H9 (cell line): Measurements from ENCODE around the gene PCDHGB4. TPM values are rescaled to one million over a fixed set of nuclear protein-coding genes. Genes with fewer than 3 reads are reported as not detected.

Experiments used
- DNase-seq: peaks from one replicate; pipeline ENCODE4 v3.0.0-alpha.2; 2017
- H2AFZ ChIP-seq: one replicate; pipeline ENCODE4 v1.6.1; 2013; ENCODE audit warnings: mild to moderate bottlenecking, low read length, control low read depth, moderate library complexity
- H2AK5ac ChIP-seq: 2 replicates; pipeline ENCODE4 v1.6.1; 2013; ENCODE audit warnings: low read length, control low read depth, mixed read lengths; ENCODE audit not compliant: insufficient read length
- H2BK120ac ChIP-seq: one replicate; pipeline ENCODE4 v1.6.1; 2013; ENCODE audit warnings: low read depth, mild to moderate bottlenecking, low read length, control low read depth, inconsistent platforms; ENCODE audit not compliant: poor library complexity, severe bottlenecking
- H2BK12ac ChIP-seq: 2 replicates; pipeline ENCODE4 v1.6.1; 2013; ENCODE audit warnings: low read length, control low read depth, mixed read lengths, low read depth; ENCODE audit not compliant: insufficient read length
- H2BK15ac ChIP-seq: 2 replicates; pipeline ENCODE4 v1.6.1; 2013; ENCODE audit warnings: low read depth, low read length, control low read depth
- H2BK20ac ChIP-seq: one replicate; pipeline ENCODE4 v1.6.1; 2013; ENCODE audit warnings: low read depth, mild to moderate bottlenecking, low read length, control low read depth, inconsistent platforms; ENCODE audit not compliant: poor library complexity, severe bottlenecking
- H2BK5ac ChIP-seq: 2 replicates; pipeline ENCODE4 v1.6.1; 2013; ENCODE audit warnings: low read length, control low read depth, mixed read lengths; ENCODE audit not compliant: insufficient read length
- H3K14ac ChIP-seq: 2 replicates; pipeline ENCODE4 v1.6.1; 2013; ENCODE audit warnings: low read length, control low read depth; ENCODE audit not compliant: insufficient read depth
- H3K18ac ChIP-seq: 2 replicates; pipeline ENCODE4 v1.6.1; 2013; ENCODE audit warnings: low read depth, mild to moderate bottlenecking, mixed read lengths, low read length, control low read depth; ENCODE audit not compliant: insufficient read length
- H3K23ac ChIP-seq: 2 replicates; pipeline ENCODE4 v1.6.1; 2013; ENCODE audit warnings: low read length, control low read depth, mixed read lengths, low read depth; ENCODE audit not compliant: insufficient read length
- H3K23me2 ChIP-seq: 2 replicates; pipeline ENCODE4 v1.6.1; 2013; ENCODE audit warnings: low read depth, mild to moderate bottlenecking, mixed read lengths, low read length, control low read depth; ENCODE audit not compliant: insufficient read length, poor library complexity, severe bottlenecking
- H3K27ac ChIP-seq: 2 replicates; pipeline ENCODE4 v1.5.1; 2013; ENCODE audit warnings: low read length, control low read depth, mixed read lengths, low read depth; ENCODE audit not compliant: insufficient read length
- H3K27me3 ChIP-seq: 2 replicates; pipeline ENCODE4 v1.6.1; 2013; ENCODE audit warnings: low read length, control low read depth, inconsistent platforms; ENCODE audit not compliant: insufficient read depth
- H3K4ac ChIP-seq: 2 replicates; pipeline ENCODE4 v1.6.1; 2013; ENCODE audit warnings: low read depth, mild to moderate bottlenecking, control low read depth, inconsistent platforms, low read length, moderate library complexity
- H3K4me1 ChIP-seq: 2 replicates; pipeline ENCODE4 v1.6.1; 2013; ENCODE audit warnings: low read length, control low read depth, inconsistent platforms; ENCODE audit not compliant: insufficient read depth
- H3K4me2 ChIP-seq: 2 replicates; pipeline ENCODE4 v1.6.1; 2013; ENCODE audit warnings: low read length, control low read depth, mixed read lengths; ENCODE audit not compliant: insufficient read length, insufficient read depth
- H3K56ac ChIP-seq: 2 replicates; pipeline ENCODE4 v1.6.1; 2013; ENCODE audit warnings: low read depth, mild to moderate bottlenecking, mixed read lengths, low read length, control low read depth; ENCODE audit not compliant: insufficient read length
- H3K79me1 ChIP-seq: 2 replicates; pipeline ENCODE4 v1.6.1; 2013; ENCODE audit warnings: low read depth, mild to moderate bottlenecking, moderate library complexity, low read length, control low read depth, inconsistent platforms; ENCODE audit not compliant: insufficient read depth, poor library complexity, severe bottlenecking
- H3K79me2 ChIP-seq: 2 replicates; pipeline ENCODE4 v1.6.1; 2013; ENCODE audit warnings: low read length, control low read depth, inconsistent platforms; ENCODE audit not compliant: insufficient read depth
- H3K9ac ChIP-seq: 2 replicates; pipeline ENCODE4 v1.6.1; 2013; ENCODE audit warnings: low read length, control low read depth, mixed read lengths; ENCODE audit not compliant: insufficient read length; ENCODE audit errors: extremely low read depth
- H3K9me3 ChIP-seq: one replicate; pipeline ENCODE4 v1.6.1; 2013; ENCODE audit warnings: low read depth, low read length, inconsistent platforms; ENCODE audit not compliant: control insufficient read depth
- H3T11ph ChIP-seq: one replicate; pipeline ENCODE4 v1.6.1; 2013; ENCODE audit warnings: mild to moderate bottlenecking, low read length, control low read depth, inconsistent platforms
- H4K20me1 ChIP-seq: one replicate; pipeline ENCODE4 v1.6.1; 2013; ENCODE audit not compliant: control insufficient read depth, insufficient read length, insufficient read depth
- H4K5ac ChIP-seq: 2 replicates; pipeline ENCODE4 v1.6.1; 2013; ENCODE audit warnings: low read depth, mild to moderate bottlenecking, mixed read lengths, low read length, control low read depth; ENCODE audit not compliant: insufficient read length
- H4K8ac ChIP-seq: replicated peaks from 2 replicates; pipeline ENCODE4 v1.6.1; 2013; ENCODE audit warnings: low read length, control low read depth, mixed read lengths, low read depth; ENCODE audit not compliant: insufficient read length
- H4K91ac ChIP-seq: 2 replicates; pipeline ENCODE4 v1.6.1; 2013; ENCODE audit warnings: low read depth, mild to moderate bottlenecking, moderate library complexity, mixed read lengths, low read length, control low read depth; ENCODE audit not compliant: insufficient read length
- H3K27ac Mint-ChIP-seq, 3 experiments: 2 replicates in 2 of 3; 3 replicates in 1 of 3; pipeline ENCODE4 v1.8.0; 2020 to 2021; ENCODE audit warnings: mixed read lengths in 3 of 3, mild to moderate bottlenecking in 1 of 3, moderate library complexity in 1 of 3
- H3K27me3 Mint-ChIP-seq: 2 replicates; pipeline ENCODE4 v1.8.0; 2021; ENCODE audit warnings: low read depth, mild to moderate bottlenecking, moderate library complexity, mixed read lengths
- H3K36me3 Mint-ChIP-seq, 3 experiments: 2 replicates in 2 of 3; 3 replicates in 1 of 3; pipeline ENCODE4 v1.8.0; 2020 to 2021; ENCODE audit warnings: low read depth in 3 of 3, mixed read lengths in 3 of 3; ENCODE audit not compliant: insufficient read depth in 1 of 3
- H3K4me1 Mint-ChIP-seq, 2 experiments: 2 replicates each; pipeline ENCODE4 v1.8.0; 2020; ENCODE audit warnings: mixed read lengths in 2 of 2
- H3K4me3 Mint-ChIP-seq, 2 experiments: 2 replicates in 1 of 2; 3 replicates in 1 of 2; pipeline ENCODE4 v1.8.0; 2020 to 2021; ENCODE audit warnings: mild to moderate bottlenecking in 2 of 2, mixed read lengths in 2 of 2, moderate library complexity in 1 of 2
- H3K9me3 Mint-ChIP-seq, 2 experiments: 2 replicates in 1 of 2; 3 replicates in 1 of 2; pipeline ENCODE4 v1.8.0; 2020; ENCODE audit warnings: mild to moderate bottlenecking in 2 of 2, mixed read lengths in 2 of 2, moderate library complexity in 1 of 2
- WGBS: extraction: QIAGEN DNeasy Blood & Tissue Kit; methylation state at CpG from one replicate; pipeline ENCODE4 v1.1.7; 2013; ENCODE audit warnings: missing lambda C conversion rate, low lambda C conversion rate, mixed read lengths; ENCODE audit not compliant: insufficient read length; ENCODE audit errors: extremely low coverage; 5-methylcytosine and 5-hydroxymethylcytosine counted together
- total RNA-seq: library from RNA; stranded (reverse); gene quantifications from 2 replicates; pipeline ENCODE4 v1.2.1, GENCODE V29; 2021
- TF ChIP-seq, protein P1 (sequence below): fragments of 200-600 bp; sonication (generic); conservative IDR thresholded peaks from 3 replicates; pipeline ENCODE4 v1.8.0; 2021; ENCODE audit warnings: antibody characterized with exemption, mild to moderate bottlenecking

Gene PCDHGB4
- total RNA-seq, 1 experiment from 2014 or later = 4.2 TPM

DNA sequence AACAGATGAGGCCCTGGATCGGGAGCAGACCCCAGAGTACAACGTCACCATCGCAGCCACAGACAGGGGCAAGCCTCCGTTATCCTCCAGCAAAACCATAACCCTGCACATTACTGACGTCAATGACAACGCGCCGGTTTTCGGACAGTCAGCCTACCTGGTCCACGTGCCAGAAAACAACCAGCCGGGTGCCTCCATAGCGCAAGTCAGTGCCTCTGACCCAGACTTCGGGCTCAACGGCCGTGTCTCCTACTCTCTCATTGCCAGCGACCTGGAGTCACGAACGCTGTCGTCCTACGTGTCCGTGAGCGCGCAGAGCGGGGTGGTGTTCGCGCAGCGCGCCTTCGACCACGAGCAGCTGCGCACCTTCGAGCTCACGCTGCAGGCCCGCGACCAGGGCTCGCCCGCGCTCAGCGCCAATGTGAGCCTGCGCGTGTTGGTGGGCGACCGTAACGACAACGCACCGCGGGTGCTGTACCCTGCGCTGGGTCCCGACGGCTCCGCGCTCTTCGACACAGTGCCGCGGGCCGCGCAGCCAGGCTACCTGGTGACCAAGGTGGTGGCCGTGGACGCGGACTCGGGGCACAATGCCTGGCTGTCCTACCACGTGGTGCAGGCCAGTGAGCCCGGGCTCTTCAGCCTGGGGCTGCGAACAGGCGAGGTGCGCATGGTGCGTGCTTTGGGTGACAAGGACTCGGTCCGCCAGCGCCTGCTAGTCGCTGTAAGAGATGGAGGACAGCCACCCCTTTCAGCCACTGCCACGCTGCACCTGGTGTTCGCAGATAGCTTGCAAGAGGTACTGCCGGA, 31.8 kb downstream of the PCDHGB4 start:
- no peak overlapping the region for H3K9ac ChIP-seq
- no peak overlapping the region for H4K5ac ChIP-seq
- H3K4me1 Mint-ChIP-seq = peaks cover 4 to 13% of the 10 kb centered on the region in 2 experiments; a peak in 3 of 4 replicates
- H2BK12ac ChIP-seq = no peak overlapping the region
- no peak overlapping the region for H4K91ac ChIP-seq
- H2BK5ac ChIP-seq = no peak overlapping the region
- DNase-seq = peak; percentile 28
- H2BK120ac ChIP-seq = no peak overlapping the region
- TF ChIP-seq, protein P1, sequence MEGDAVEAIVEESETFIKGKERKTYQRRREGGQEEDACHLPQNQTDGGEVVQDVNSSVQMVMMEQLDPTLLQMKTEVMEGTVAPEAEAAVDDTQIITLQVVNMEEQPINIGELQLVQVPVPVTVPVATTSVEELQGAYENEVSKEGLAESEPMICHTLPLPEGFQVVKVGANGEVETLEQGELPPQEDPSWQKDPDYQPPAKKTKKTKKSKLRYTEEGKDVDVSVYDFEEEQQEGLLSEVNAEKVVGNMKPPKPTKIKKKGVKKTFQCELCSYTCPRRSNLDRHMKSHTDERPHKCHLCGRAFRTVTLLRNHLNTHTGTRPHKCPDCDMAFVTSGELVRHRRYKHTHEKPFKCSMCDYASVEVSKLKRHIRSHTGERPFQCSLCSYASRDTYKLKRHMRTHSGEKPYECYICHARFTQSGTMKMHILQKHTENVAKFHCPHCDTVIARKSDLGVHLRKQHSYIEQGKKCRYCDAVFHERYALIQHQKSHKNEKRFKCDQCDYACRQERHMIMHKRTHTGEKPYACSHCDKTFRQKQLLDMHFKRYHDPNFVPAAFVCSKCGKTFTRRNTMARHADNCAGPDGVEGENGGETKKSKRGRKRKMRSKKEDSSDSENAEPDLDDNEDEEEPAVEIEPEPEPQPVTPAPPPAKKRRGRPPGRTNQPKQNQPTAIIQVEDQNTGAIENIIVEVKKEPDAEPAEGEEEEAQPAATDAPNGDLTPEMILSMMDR = no peak
- no peak overlapping the region for H3K23ac ChIP-seq
- H3K9me3 Mint-ChIP-seq = peaks cover 67 to 79% of the 10 kb centered on the region in 2 experiments
- no peak overlapping the region for H4K8ac ChIP-seq
- no peak overlapping the region for H3K27ac Mint-ChIP-seq
- H3K79me1 ChIP-seq = no peaks in the 10 kb centered on the region
- no peak overlapping the region for H3K4me2 ChIP-seq
- H3K79me2 ChIP-seq = no peaks in the 10 kb centered on the region
- H3K23me2 ChIP-seq = peaks cover 7% of the 10 kb centered on the region
- peak overlapping the region in 1 of 2 experiments; percentile 86; a peak in 1 of 5 replicates for H3K4me3 Mint-ChIP-seq
- H3K9me3 ChIP-seq = peaks cover 13% of the 10 kb centered on the region
- no peaks in the 10 kb centered on the region; the same call in 1 of the 2 replicates for H3K27me3 ChIP-seq
- peaks cover 17% of the 10 kb centered on the region for H3K27me3 Mint-ChIP-seq
- H2BK15ac ChIP-seq = no peak overlapping the region
- no peak overlapping the region for H3K27ac ChIP-seq
- H2AK5ac ChIP-seq = no peak overlapping the region
- H2BK20ac ChIP-seq = no peak overlapping the region
- no peak overlapping the region for H3K14ac ChIP-seq
- no peaks in the 10 kb centered on the region for H4K20me1 ChIP-seq
- H3K4ac ChIP-seq = no peak overlapping the region
- no CpG with 5 or more reads among the region's 74 CpGs for WGBS
- no peaks in the 10 kb centered on the region for H3K4me1 ChIP-seq
- H3K56ac ChIP-seq = no peak overlapping the region
- H3K18ac ChIP-seq = no peak overlapping the region
- H3K36me3 Mint-ChIP-seq = peaks cover 58 to 86% (median 65%) of the 10 kb centered on the region in 3 experiments
- no peak overlapping the region for H3T11ph ChIP-seq
- H2AFZ ChIP-seq = no peak overlapping the region
